ENCODE data around the gene HOXC5. TPM values are rescaled to one million over a fixed set of nuclear protein-coding genes. Genes with fewer than 3 reads are reported as not detected.

HOXC5 gene
- total RNA-seq, 1 donor from 2014 or later: not detected

DNA sequence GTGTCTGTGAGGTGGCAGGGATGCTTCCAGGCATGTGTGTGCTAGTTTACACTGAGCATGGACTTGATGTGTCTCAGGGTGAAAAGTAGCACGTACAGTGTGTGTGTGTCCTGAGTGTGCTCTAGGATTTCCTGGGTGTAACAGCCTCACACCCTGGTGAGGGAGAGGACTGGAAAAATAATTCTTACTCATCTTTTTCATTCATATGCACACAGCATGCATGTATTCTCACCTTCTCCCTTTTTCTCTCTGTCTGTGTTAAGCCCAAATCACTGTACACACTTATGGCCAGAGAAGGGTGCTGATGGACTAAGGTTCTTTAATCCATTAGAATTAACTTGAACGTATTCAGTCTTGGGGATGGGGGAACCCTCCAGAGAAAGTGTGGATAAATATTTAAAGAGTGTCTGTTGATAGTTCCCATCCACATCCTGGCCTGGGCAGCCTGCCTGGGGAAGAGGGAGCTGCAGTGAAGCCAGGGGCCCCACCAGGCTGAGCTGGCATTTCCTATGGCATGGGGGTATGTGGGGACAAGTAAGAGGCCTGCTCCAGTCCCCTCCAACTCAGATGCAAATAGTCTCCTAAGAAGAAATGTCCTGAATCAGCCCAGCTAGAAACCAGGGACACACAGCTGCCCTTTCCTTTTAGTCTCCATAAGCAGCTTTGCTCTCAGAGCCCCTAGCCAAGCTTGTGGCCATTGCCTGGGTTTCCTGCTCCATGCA, 25.2 kb upstream of the HOXC5 start:
- TF ChIP-seq, protein P1, sequence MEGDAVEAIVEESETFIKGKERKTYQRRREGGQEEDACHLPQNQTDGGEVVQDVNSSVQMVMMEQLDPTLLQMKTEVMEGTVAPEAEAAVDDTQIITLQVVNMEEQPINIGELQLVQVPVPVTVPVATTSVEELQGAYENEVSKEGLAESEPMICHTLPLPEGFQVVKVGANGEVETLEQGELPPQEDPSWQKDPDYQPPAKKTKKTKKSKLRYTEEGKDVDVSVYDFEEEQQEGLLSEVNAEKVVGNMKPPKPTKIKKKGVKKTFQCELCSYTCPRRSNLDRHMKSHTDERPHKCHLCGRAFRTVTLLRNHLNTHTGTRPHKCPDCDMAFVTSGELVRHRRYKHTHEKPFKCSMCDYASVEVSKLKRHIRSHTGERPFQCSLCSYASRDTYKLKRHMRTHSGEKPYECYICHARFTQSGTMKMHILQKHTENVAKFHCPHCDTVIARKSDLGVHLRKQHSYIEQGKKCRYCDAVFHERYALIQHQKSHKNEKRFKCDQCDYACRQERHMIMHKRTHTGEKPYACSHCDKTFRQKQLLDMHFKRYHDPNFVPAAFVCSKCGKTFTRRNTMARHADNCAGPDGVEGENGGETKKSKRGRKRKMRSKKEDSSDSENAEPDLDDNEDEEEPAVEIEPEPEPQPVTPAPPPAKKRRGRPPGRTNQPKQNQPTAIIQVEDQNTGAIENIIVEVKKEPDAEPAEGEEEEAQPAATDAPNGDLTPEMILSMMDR (IDR thresholded peaks at IDR 0.05; ENCODE audit: partially characterized antibody, unreplicated experiment): no peak
- Mint-ChIP-seq H3K9me3 (ENCODE audit: unreplicated experiment) (peaks cover 3% of the 10 kb centered on the region), H3K36me3 (ENCODE audit: unreplicated experiment) (no peaks in the 10 kb centered on the region), H3K4me3 (ENCODE audit: unreplicated experiment) (no peak overlapping the region), H3K4me1 (ENCODE audit: low read depth, unreplicated experiment) (no peaks in the 10 kb centered on the region), H3K27me3 (ENCODE audit: unreplicated experiment) (peaks cover 46% of the 10 kb centered on the region), H3K27ac (ENCODE audit: unreplicated experiment) (no peak overlapping the region)
- DNase-seq: no peak

DNA sequence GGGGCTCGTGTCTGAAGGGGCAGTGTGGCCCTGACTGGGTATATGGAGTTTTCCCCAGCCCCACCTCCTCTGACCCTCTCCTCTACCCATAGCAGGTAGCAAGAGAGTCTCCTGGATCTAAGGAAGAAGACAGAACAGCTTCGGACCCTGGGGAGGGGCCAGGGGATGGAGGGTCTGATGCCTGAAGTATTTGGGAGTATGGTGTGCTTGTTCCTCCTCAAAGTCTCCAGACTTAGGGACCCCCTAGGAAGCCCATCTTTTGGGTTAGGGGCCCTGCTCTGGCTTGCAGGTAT, 24.6 kb upstream of the HOXC5 start:
- H3K4me3 Mint-ChIP-seq (ENCODE audit: unreplicated experiment): no peak overlapping the region
- no peak for DNase-seq
- H3K27me3 Mint-ChIP-seq (ENCODE audit: unreplicated experiment): peaks cover 45% of the 10 kb centered on the region
- H3K36me3 Mint-ChIP-seq (ENCODE audit: unreplicated experiment): no peaks in the 10 kb centered on the region
- H3K4me1 Mint-ChIP-seq (ENCODE audit: low read depth, unreplicated experiment): no peaks in the 10 kb centered on the region
- H3K9me3 Mint-ChIP-seq (ENCODE audit: unreplicated experiment): peaks cover 3% of the 10 kb centered on the region
- TF ChIP-seq, protein P1 (IDR thresholded peaks at IDR 0.05; ENCODE audit: partially characterized antibody, unreplicated experiment): no peak
- H3K27ac Mint-ChIP-seq (ENCODE audit: unreplicated experiment): no peak overlapping the region

DNA sequence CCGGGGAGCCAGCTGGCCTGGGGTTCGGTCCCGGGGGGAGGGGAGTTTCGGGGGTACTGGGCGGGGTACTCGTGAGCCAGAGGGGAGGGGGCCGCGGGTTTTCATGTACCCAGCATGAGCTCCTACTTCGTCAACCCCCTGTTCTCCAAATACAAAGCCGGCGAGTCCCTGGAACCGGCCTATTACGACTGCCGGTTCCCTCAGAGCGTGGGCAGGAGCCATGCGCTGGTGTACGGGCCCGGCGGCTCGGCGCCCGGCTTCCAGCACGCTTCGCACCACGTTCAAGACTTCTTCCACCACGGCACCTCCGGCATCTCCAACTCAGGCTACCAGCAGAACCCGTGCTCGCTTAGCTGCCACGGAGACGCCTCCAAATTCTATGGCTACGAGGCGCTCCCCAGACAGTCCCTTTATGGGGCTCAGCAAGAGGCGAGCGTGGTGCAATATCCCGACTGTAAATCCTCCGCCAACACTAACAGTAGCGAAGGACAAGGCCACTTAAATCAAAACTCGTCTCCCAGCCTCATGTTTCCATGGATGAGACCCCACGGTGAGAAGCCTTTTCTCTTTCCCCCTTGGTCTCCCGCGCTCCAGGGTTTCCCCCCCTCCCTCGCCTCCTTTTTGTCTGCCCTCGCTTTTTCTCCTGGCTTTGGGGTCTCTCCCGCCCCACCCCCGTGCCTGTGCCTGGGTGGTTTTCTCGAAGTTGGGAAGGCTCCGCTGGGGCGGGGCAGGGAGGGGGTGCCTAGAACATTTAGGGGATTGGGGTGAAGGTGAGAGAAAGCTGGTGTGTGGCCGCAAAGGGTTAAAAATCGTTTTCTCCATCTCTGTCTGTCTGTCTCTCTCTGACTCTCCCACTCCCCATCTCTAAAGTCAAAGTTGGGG, 23.4 kb upstream of the HOXC5 start:
- no peaks in the 10 kb centered on the region for H3K36me3 Mint-ChIP-seq (ENCODE audit: unreplicated experiment)
- H3K27ac Mint-ChIP-seq (ENCODE audit: unreplicated experiment): no peak overlapping the region
- H3K9me3 Mint-ChIP-seq (ENCODE audit: unreplicated experiment): peaks cover 2% of the 10 kb centered on the region
- peaks cover 45% of the 10 kb centered on the region for H3K27me3 Mint-ChIP-seq (ENCODE audit: unreplicated experiment)
- peak; percentile 49 for DNase-seq
- no peaks in the 10 kb centered on the region for H3K4me1 Mint-ChIP-seq (ENCODE audit: low read depth, unreplicated experiment)
- H3K4me3 Mint-ChIP-seq (ENCODE audit: unreplicated experiment): no peak overlapping the region
- TF ChIP-seq, protein P1 (IDR thresholded peaks at IDR 0.05; ENCODE audit: partially characterized antibody, unreplicated experiment): no peak

DNA sequence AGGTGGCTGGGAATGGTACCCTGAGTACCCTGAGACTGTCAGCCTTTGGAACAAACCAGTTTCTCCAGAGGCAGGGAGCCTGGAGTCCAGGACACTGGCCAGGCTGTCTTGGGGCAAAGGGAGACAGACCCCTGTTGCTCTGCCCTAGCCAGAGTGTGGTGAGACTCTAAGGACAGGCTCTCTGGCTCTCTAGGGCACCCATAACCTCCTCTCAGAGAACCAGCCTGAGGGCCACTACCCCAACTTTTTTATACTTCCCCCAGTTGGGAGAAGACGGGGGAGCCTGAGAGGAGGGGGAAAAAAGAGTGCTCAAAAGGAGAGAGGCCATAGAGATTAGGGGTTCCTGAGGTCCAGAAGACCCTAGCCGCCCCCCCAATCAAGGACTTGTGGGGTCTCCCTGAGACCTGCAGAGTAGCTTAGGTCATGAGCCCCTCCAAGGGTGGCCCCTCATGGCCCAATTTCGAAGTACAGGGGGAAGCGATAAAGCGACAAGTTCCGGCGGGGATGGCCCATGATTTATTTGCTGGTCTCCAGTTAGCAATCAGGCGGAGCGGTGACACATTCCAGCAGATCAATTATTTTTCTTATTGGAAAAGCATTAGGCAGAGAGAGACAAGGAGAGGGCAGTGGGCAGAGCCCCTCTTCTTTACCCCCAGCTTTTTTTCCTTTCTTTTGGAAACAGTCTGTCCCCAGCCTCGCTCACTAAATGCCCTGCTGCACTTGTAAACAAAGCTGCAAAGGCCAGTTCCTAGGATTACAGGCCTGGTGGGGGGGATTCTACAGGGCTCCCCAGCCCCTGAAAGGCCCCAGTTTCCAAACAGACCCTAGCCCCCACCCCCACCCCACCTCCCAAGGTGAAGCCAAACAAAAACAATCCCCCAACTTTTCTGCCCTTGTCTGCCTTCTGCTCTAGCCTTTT, 22.5 kb upstream of the HOXC5 start:
- Mint-ChIP-seq H3K4me3 (ENCODE audit: unreplicated experiment) (no peak overlapping the region), H3K27me3 (ENCODE audit: unreplicated experiment) (peaks cover 46% of the 10 kb centered on the region), H3K9me3 (ENCODE audit: unreplicated experiment) (peaks cover 4% of the 10 kb centered on the region), H3K27ac (ENCODE audit: unreplicated experiment) (no peak overlapping the region), H3K4me1 (ENCODE audit: low read depth, unreplicated experiment) (no peaks in the 10 kb centered on the region), H3K36me3 (ENCODE audit: unreplicated experiment) (no peaks in the 10 kb centered on the region)
- TF ChIP-seq, protein P1 (IDR thresholded peaks at IDR 0.05; ENCODE audit: partially characterized antibody, unreplicated experiment): no peak
- DNase-seq: no peak
